Activated gamma-delta T cell (primary cell): ENCODE data around the gene DGKD.

Source experiments
- DNase-seq: peaks from one replicate; lab custom pipeline; 2025; lab: John Stamatoyannopoulos, UW

Gene DGKD

GRCh38 chr2:233501198-233502076 is 147.1 kb downstream of the DGKD start:
- DNase-seq, result no peak

GRCh38 chr2:233503481-233503880 is 149.2 kb downstream of the DGKD start:
- DNase-seq, result no peak

GRCh38 chr2:233503947-233504637 is 149.8 kb downstream of the DGKD start:
- DNase-seq, result no peak

- no peak for DNase-seq
Observed at GRCh38 chr2:233513953-233514655, 159.8 kb downstream of the DGKD start.

- DNase-seq, result no peak
Observed at GRCh38 chr2:233519787-233520611, 165.7 kb downstream of the DGKD start.
